Keratinocyte (primary cell): Measurements from ENCODE around the gene ACER3. TPM values are rescaled to one million over a fixed set of nuclear protein-coding genes. Genes with fewer than 3 reads are reported as not detected.
A peak's percentile ranks its signal among the peaks of the same experiment; 100 is the strongest.

Experiments used
- DNase-seq: peaks from one replicate; pipeline ENCODE4 v3.0.0-alpha.2; 2011; ENCODE audit warnings: low read depth, missing footprints, low spot score
- FAIRE-seq: peaks from 2 replicates; lab custom pipeline; 2011; peaks lifted over from hg19 to GRCh38; lab: Jason Lieb, UNC
- H2AFZ ChIP-seq: 2 replicates; pipeline ENCODE4 v1.6.0; 2012; ENCODE audit warnings: low read length, control low read depth, inconsistent platforms; ENCODE audit not compliant: control insufficient read depth
- H3K27ac ChIP-seq: 2 replicates; pipeline ENCODE4 v1.5.1; 2011; ENCODE audit warnings: low read length; ENCODE audit not compliant: control insufficient read depth, insufficient read depth
- H3K27me3 ChIP-seq: 3 replicates; pipeline ENCODE4 v1.6.0; 2011; ENCODE audit warnings: low read length; ENCODE audit not compliant: control insufficient read depth, insufficient read depth; ENCODE audit errors: extremely low read depth
- H3K36me3 ChIP-seq, 2 experiments: 2 replicates in 1 of 2; 3 replicates in 1 of 2; pipeline ENCODE4 v1.5.1; 2011; ENCODE audit warnings: low read length in 2 of 2, mild to moderate bottlenecking in 1 of 2; ENCODE audit not compliant: control insufficient read depth in 2 of 2, insufficient read depth in 2 of 2; ENCODE audit errors: extremely low read depth in 1 of 2
- H3K4me1 ChIP-seq: 3 replicates; pipeline ENCODE4 v1.5.1; 2011; ENCODE audit warnings: low read length; ENCODE audit not compliant: control insufficient read depth, insufficient read depth; ENCODE audit errors: extremely low read depth
- H3K4me2 ChIP-seq: 3 replicates; pipeline ENCODE4 v1.6.0; 2011; ENCODE audit warnings: low read depth, low read length; ENCODE audit not compliant: control insufficient read depth, insufficient read depth; ENCODE audit errors: extremely low read depth
- H3K4me3 ChIP-seq, 3 experiments: fragments of 200-600 bp in 1 of 3; sonication (generic) in 1 of 3; 2 replicates in 2 of 3; 3 replicates in 1 of 3; pipeline ENCODE4 v1.5.1; 2011 to 2016; ENCODE audit warnings: low read length in 3 of 3, mild to moderate bottlenecking in 3 of 3, control low read depth in 2 of 3, inconsistent platforms in 1 of 3, low read depth in 1 of 3, mixed read lengths in 1 of 3, mixed run types in 1 of 3, moderate library complexity in 1 of 3; ENCODE audit not compliant: control insufficient read depth in 2 of 3, insufficient read depth in 2 of 3; ENCODE audit errors: extremely low read depth in 1 of 3
- H3K79me2 ChIP-seq: 2 replicates; pipeline ENCODE4 v1.6.0; 2012; ENCODE audit warnings: low read length; ENCODE audit not compliant: control insufficient read depth, insufficient read depth
- H3K9ac ChIP-seq: 3 replicates; pipeline ENCODE4 v1.6.0; 2011; ENCODE audit warnings: low read length; ENCODE audit not compliant: control insufficient read depth, insufficient read depth; ENCODE audit errors: extremely low read depth
- H3K9me1 ChIP-seq: 3 replicates; pipeline ENCODE4 v1.6.0; 2011; ENCODE audit warnings: low read length; ENCODE audit not compliant: control insufficient read depth, insufficient read depth; ENCODE audit errors: extremely low read depth
- H3K9me3 ChIP-seq: 2 replicates; pipeline ENCODE4 v1.5.1; 2012; ENCODE audit warnings: low read depth, low read length; ENCODE audit not compliant: control insufficient read depth
- H4K20me1 ChIP-seq: 3 replicates; pipeline ENCODE4 v1.6.0; 2011; ENCODE audit warnings: low read length; ENCODE audit not compliant: control insufficient read depth, insufficient read depth; ENCODE audit errors: extremely low read depth
- CTCF ChIP-seq, 3 experiments: IDR thresholded peaks in 1 of 3; conservative IDR thresholded peaks in 1 of 3; optimal IDR thresholded peaks in 1 of 3; 2 replicates in 2 of 3; 3 replicates in 1 of 3; pipeline versions ENCODE3 to v1.5.1; 2011; ENCODE audit warnings: low read length in 3 of 3, mild to moderate bottlenecking in 3 of 3, moderate library complexity in 2 of 3, control low read depth in 1 of 3, inconsistent platforms in 1 of 3; ENCODE audit not compliant: insufficient read depth in 2 of 3; ENCODE audit errors: extremely low read depth in 1 of 3
- EZH2 ChIP-seq: IDR thresholded peaks from one replicate; pipeline ENCODE4 v1.6.1; 2012; ENCODE audit warnings: inconsistent platforms, mild to moderate bottlenecking, low read length, moderate library complexity
- dilution Hi-C: fragments of 300-500 bp; cut with MboI; formaldehyde crosslinking; loops from one replicate; pipeline ENCODE4 v1.7.0; 2020; ENCODE audit warnings: low sequenced_read_pairs; ENCODE audit not compliant: extremely low pct_ligation_motif_present
- polyA plus RNA-seq, 5 experiments: library from polyadenylated mRNA; depleted of rRNA in 3 of 5; stranded (reverse) in 3 of 5; stranded (forward) in 1 of 5; unstranded in 1 of 5; fragments of >200 nt; gene quantifications; 1 replicate in 1 of 5; 2 replicates in 3 of 5; 3 replicates in 1 of 5; pipeline versions ENCODE4 v1.2.1 to v1.2.3, GENCODE V29; 2011 to 2012; ENCODE audit warnings: missing spikeins in 2 of 5, low read depth in 1 of 5, low replicate concordance in 1 of 5

Gene ACER3
- polyA plus RNA-seq, 1 donor (not counting 4 experiments of a cell fraction or from before 2014, with no cell fraction given) = 55.0 TPM

DNA sequence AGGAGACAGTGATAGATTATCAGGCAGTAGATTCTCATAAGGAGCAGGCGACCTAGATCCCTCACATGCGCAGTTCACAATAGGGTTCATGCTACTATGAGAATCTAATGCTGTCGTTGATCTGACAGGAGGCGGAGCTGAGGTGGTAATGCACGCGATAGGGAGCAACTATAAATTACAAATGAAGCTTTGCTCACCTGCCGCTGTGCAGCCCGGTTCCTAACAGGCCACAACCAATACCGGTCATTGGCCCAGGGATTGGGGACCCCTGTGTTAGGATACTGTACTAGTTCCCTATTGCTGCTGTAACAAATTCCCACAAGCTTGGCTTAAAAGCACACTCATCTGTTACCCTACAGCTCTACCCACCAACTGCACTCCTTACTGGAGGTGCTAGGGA, 184.2 kb downstream of the ACER3 start:
- Histone ChIP-seq H3K27ac (no peak overlapping the region), H3K4me2 (no peak overlapping the region), H2AFZ (no peak overlapping the region), H3K27me3 (peaks cover 8% of the 10 kb centered on the region), H3K36me3 (no peaks in the 10 kb centered on the region), H3K9me3 (no peaks in the 10 kb centered on the region), H4K20me1 (no peaks in the 10 kb centered on the region), H3K4me3 (no peak overlapping the region), H3K9ac (no peak overlapping the region), H3K9me1 (no peaks in the 10 kb centered on the region), H3K4me1 (peaks cover 13% of the 10 kb centered on the region), H3K79me2 (no peaks in the 10 kb centered on the region)
- DNase-seq (no peak), FAIRE-seq (no peak)
- dilution Hi-C loops = no loop called here
- TF ChIP-seq CTCF (optimal IDR thresholded peaks at IDR 0.05 in 1 of 3, IDR thresholded peaks at IDR 0.05 in 1 of 3, conservative IDR thresholded peaks at IDR 0.05 in 1 of 3; ENCODE audit: extremely low read depth in 1 of 3, insufficient read depth in 2 of 3, low read length in 3 of 3) = no peak
- no peak for TF ChIP-seq EZH2

DNA sequence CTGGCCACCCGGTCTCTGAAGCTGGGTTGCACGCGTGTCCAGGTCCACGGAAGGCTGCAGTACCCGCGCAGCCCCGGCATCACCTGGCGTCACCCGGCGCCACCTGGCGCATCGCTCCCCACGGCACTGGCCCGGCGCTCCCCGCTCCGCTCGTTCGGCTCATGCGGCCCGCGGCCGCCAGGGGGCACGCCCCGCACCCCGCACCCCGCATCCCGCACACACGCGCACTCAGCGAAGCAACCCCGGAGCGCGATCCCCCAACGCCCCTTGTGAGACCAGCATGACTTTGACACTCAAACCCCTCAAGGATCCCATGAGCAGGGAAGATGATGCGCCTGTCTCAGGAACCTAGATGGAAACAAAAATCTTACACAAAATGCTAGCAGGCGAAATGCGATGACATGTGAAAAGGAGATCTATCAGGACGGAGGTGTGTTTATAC, 185.4 kb downstream of the ACER3 start:
- dilution Hi-C loops = no loop called here
- Histone ChIP-seq H3K9me3 (no peaks in the 10 kb centered on the region), H3K9ac (no peak overlapping the region), H3K79me2 (no peaks in the 10 kb centered on the region), H3K27me3 (no peaks in the 10 kb centered on the region), H3K9me1 (no peaks in the 10 kb centered on the region), H3K4me2 (peak overlapping the region; percentile 74), H2AFZ (peak overlapping the region; percentile 70), H4K20me1 (no peaks in the 10 kb centered on the region), H3K4me3 (peak overlapping the region in 2 of 3 experiments; percentile 19 to 34), H3K36me3 (no peaks in the 10 kb centered on the region), H3K27ac (no peak overlapping the region), H3K4me1 (peaks cover 13% of the 10 kb centered on the region)
- DNase-seq = no peak
- TF ChIP-seq EZH2 (no peak), CTCF (optimal IDR thresholded peaks at IDR 0.05 in 1 of 3, IDR thresholded peaks at IDR 0.05 in 1 of 3, conservative IDR thresholded peaks at IDR 0.05 in 1 of 3; ENCODE audit: extremely low read depth in 1 of 3, insufficient read depth in 2 of 3, low read length in 3 of 3) (peak; percentile 85 to 95 (median 90))
- FAIRE-seq = no peak
